Spleen (tissue), 11 donors: Measurements from ENCODE around the gene CAND2. TPM values are rescaled to one million over a fixed set of nuclear protein-coding genes. Genes with fewer than 3 reads are reported as not detected.

Experiments
- DNase-seq: peaks from one replicate; pipeline ENCODE4 v3.0.0-alpha.2; 2020
- H3K27ac ChIP-seq, 8 donors: fragments of 200-600 bp; sonication (generic) in 7 of 8; 1 replicate in 4 of 8; 2 replicates in 4 of 8; pipeline versions ENCODE4 v1.5.0 to v1.8.0; 2016 to 2021; ENCODE audit warnings: inconsistent platforms in 4 of 8, mild to moderate bottlenecking in 4 of 8, moderate library complexity in 1 of 8
- H3K27me3 ChIP-seq, 7 donors: fragments of 200-600 bp; sonication (generic) in 6 of 7; replicated peaks in 1 of 7; 1 replicate in 4 of 7; 2 replicates in 3 of 7; pipeline versions ENCODE4 v1.5.0 to v1.8.0; 2016 to 2021; ENCODE audit warnings: inconsistent platforms in 3 of 7, mild to moderate bottlenecking in 1 of 7
- H3K36me3 ChIP-seq, 6 donors: fragments of 200-600 bp; sonication (generic) in 5 of 6; 1 replicate in 4 of 6; 2 replicates in 2 of 6; pipeline versions ENCODE4 v1.5.0 to v1.8.0; 2016 to 2021; ENCODE audit warnings: inconsistent platforms in 2 of 6
- H3K4me1 ChIP-seq, 6 donors: fragments of 200-600 bp; sonication (generic) in 5 of 6; 1 replicate in 3 of 6; 2 replicates in 3 of 6; pipeline versions ENCODE4 v1.5.0 to v1.8.0; 2016 to 2021; ENCODE audit warnings: inconsistent platforms in 3 of 6
- H3K4me3 ChIP-seq, 8 donors: fragments of 200-600 bp; sonication (generic) in 7 of 8; 1 replicate in 4 of 8; 2 replicates in 4 of 8; pipeline versions ENCODE4 v1.5.0 to v1.8.0; 2016 to 2021; ENCODE audit warnings: inconsistent platforms in 4 of 8, mild to moderate bottlenecking in 4 of 8, moderate library complexity in 2 of 8
- H3K9me3 ChIP-seq, 8 donors: fragments of 200-600 bp; sonication (generic) in 7 of 8; 1 replicate in 4 of 8; 2 replicates in 4 of 8; pipeline versions ENCODE4 v1.5.0 to v1.8.0; 2016 to 2021; ENCODE audit warnings: inconsistent platforms in 4 of 8
- CTCF ChIP-seq, 11 experiments: fragments of 200-600 bp in 7 of 11; fragments of 450-650 bp in 4 of 11; sonication (generic) in 4 of 11; IDR thresholded peaks in 8 of 11; conservative IDR thresholded peaks in 3 of 11; 1 replicate in 7 of 11; 2 replicates in 4 of 11; pipeline versions ENCODE4 v1.4.0 to v1.8.0; 2016 to 2021; ENCODE audit warnings: antibody characterized with exemption in 11 of 11, inconsistent platforms in 4 of 11, mild to moderate bottlenecking in 1 of 11
- POLR2A ChIP-seq, 3 donors: fragments of 450-650 bp; IDR thresholded peaks; one replicate each; pipeline ENCODE4 v1.5.1; 2017; ENCODE audit warnings: antibody characterized with exemption in 3 of 3, mild to moderate bottlenecking in 1 of 3
- POLR2AphosphoS5 ChIP-seq, 3 donors: sonication (generic); formaldehyde crosslinking; IDR thresholded peaks; one replicate each; pipeline ENCODE4 v1.5.1; 2017; ENCODE audit warnings: antibody characterized with exemption in 3 of 3
- WGBS, 5 donors: extraction: QIAGEN DNeasy Blood & Tissue Kit in 3 of 5; methylation state at CpG; one replicate each; pipeline versions ENCODE4 v1.1.5 to v1.1.7; 2013 to 2018; 5-methylcytosine and 5-hydroxymethylcytosine counted together
- intact Hi-C: fragments of 100-400 bp; cut with DNase I; formaldehyde crosslinking; loops from one replicate; pipeline ENCODE4 v1.15.0; 2023; ENCODE audit warnings: low total_unique reads
- polyA plus RNA-seq, 3 donors: library from polyadenylated mRNA; stranded (reverse); fragments of 200-250 nt; gene quantifications; one replicate each; pipeline ENCODE4 v1.2.1, GENCODE V29; 2013
- total RNA-seq, 7 donors: library from RNA; depleted of rRNA in 3 of 7; stranded (reverse); fragments of >200 nt in 3 of 7; fragmentation: NEBNext Ultra II Directional in 4 of 7; extraction: Animal tissue kit (Norgen Biotek cat#: 25700) in 4 of 7; gene quantifications; one replicate each; pipeline versions ENCODE4 v1.1.0 to v1.2.1, GENCODE V29; 2016 to 2021
- donor health status: healthy with polysubstance abuse.
- donor health status: DM: no; HTN: no; CAD: no; lungs with moderate emphysema.
- donor health status: DM: no; HTN: no; CAD: no.
- donor health status: Bipolar disorder and iron deficiency.
- donor health status: healthy.
- donor health status: DM: no; HTN: no; CAD: no.
- donor health status: DM: yes; HTN: yes; CAD: no.

The CAND2 gene
- total and polyA plus RNA-seq, 10 donors, result 0.78 to 12.2 (median 7.5) TPM

GRCh38 chr3:12810013-12810780 lies 13.7 kb downstream of the CAND2 start:
- intact Hi-C loops, result no loop called here
- DNase-seq, result peak; percentile 97
- peaks cover 0 to 23% (median 0%) of the 10 kb centered on the region in 6 donors for H3K36me3 ChIP-seq

GRCh38 chr3:12810961-12811360 lies 14.5 kb downstream of the CAND2 start:
- no peaks in the 10 kb centered on the region for H3K27me3 ChIP-seq
- 70 to 90% (median 79%) methylated on average over 2 to 5 of the region's 5 CpGs for WGBS, 5 donors
- TF ChIP-seq POLR2A (IDR thresholded peaks at IDR 0.05) (no peak), CTCF (IDR thresholded peaks at IDR 0.05 in 8 of 11, conservative IDR thresholded peaks at IDR 0.05 in 3 of 11) (no peak), POLR2AphosphoS5 (IDR thresholded peaks at IDR 0.05) (no peak)
- peaks cover 0 to 30% (median 1%) of the 10 kb centered on the region in 6 donors for H3K36me3 ChIP-seq
- intact Hi-C loops, result no loop called here
- peak; percentile 70 for DNase-seq
- H3K9me3 ChIP-seq, result no peaks in the 10 kb centered on the region
- peaks cover 11 to 32% (median 13%) of the 10 kb centered on the region in 6 donors for H3K4me1 ChIP-seq
- H3K27ac ChIP-seq, result peak overlapping the region in 6 of 8 donors; percentile 54 to 81 (median 76)
- peak overlapping the region in 1 of 8 donors; percentile 80 for H3K4me3 ChIP-seq

More at GRCh38 chr3:12810013-12810780, 13.7 kb downstream of the CAND2 start:
- TF ChIP-seq CTCF (IDR thresholded peaks at IDR 0.05 in 8 of 11, conservative IDR thresholded peaks at IDR 0.05 in 3 of 11) (peak; percentile 78 to 93 (median 87)), POLR2AphosphoS5 (IDR thresholded peaks at IDR 0.05) (peak; percentile 68 to 88 (median 82)), POLR2A (IDR thresholded peaks at IDR 0.05) (peak in 1 of 3 donors; percentile 27)
- 0 to 2% (median 0%) methylated on average over 21 to 50 of the region's 50 CpGs for whole genome bisulfite sequencing, 5 donors
- Histone ChIP-seq H3K4me1 (peaks cover 11 to 32% (median 13%) of the 10 kb centered on the region in 6 donors), H3K9me3 (no peaks in the 10 kb centered on the region), H3K27ac (peak overlapping the region; percentile 54 to 81 (median 75)), H3K4me3 (peak overlapping the region; percentile 54 to 80 (median 61)), H3K27me3 (no peaks in the 10 kb centered on the region)

GRCh38 chr3:12812812-12813211 lies 16.3 kb downstream of the CAND2 start:
- no peak overlapping the region for H3K4me3 ChIP-seq
- no peak for TF ChIP-seq POLR2A (IDR thresholded peaks at IDR 0.05)
- TF ChIP-seq POLR2AphosphoS5 (IDR thresholded peaks at IDR 0.05), result no peak
- TF ChIP-seq CTCF (IDR thresholded peaks at IDR 0.05 in 8 of 11, conservative IDR thresholded peaks at IDR 0.05 in 3 of 11), result no peak
- H3K4me1 ChIP-seq, result peaks cover 11 to 38% (median 16%) of the 10 kb centered on the region in 6 donors
- peak; percentile 51 for DNase-seq
- no peaks in the 10 kb centered on the region for H3K27me3 ChIP-seq
- WGBS, 5 donors, result 86 to 95% (median 90%) methylated on average over 3 of the region's 3 CpGs; no CpG with 5 or more reads in 1 of the 5 donors
- intact Hi-C loops, result no loop called here
- no peaks in the 10 kb centered on the region for H3K9me3 ChIP-seq
- peaks cover 0 to 49% (median 14%) of the 10 kb centered on the region in 6 donors for H3K36me3 ChIP-seq
- H3K27ac ChIP-seq, result no peak overlapping the region

- intact Hi-C loops, result no loop called here
- H3K36me3 ChIP-seq, result peaks cover 0 to 50% (median 14%) of the 10 kb centered on the region in 6 donors
- H3K27me3 ChIP-seq, result no peaks in the 10 kb centered on the region
- H3K4me3 ChIP-seq, result no peak overlapping the region
- no peak for TF ChIP-seq POLR2AphosphoS5 (IDR thresholded peaks at IDR 0.05)
- TF ChIP-seq CTCF (IDR thresholded peaks at IDR 0.05 in 8 of 11, conservative IDR thresholded peaks at IDR 0.05 in 3 of 11), result no peak
- TF ChIP-seq POLR2A (IDR thresholded peaks at IDR 0.05), result no peak
- H3K9me3 ChIP-seq, result no peaks in the 10 kb centered on the region
- peak; percentile 59 for DNase-seq
- WGBS, 5 donors, result 85 to 96% (median 92%) methylated on average over 6 of the region's 6 CpGs
- no peak overlapping the region for H3K27ac ChIP-seq
- H3K4me1 ChIP-seq, result peaks cover 11 to 32% (median 16%) of the 10 kb centered on the region in 6 donors
Measured at GRCh38 chr3:12813967-12814366, 17.5 kb downstream of the CAND2 start.
